Kidney (tissue), 14 donors: Measurements from ENCODE around the gene DDX4. TPM values are rescaled to one million over a fixed set of nuclear protein-coding genes. Genes with fewer than 3 reads are reported as not detected.
A peak's percentile ranks its signal among the peaks of the same experiment; 100 is the strongest.

Experiments used
- DNase-seq, 5 donors: peaks; one replicate each; pipeline ENCODE4 v3.0.0-alpha.2; 2013 to 2020
- FAIRE-seq: peaks from 2 replicates; lab custom pipeline; 2012; peaks lifted over from hg19 to GRCh38; lab: Jason Lieb, UNC
- H3K27ac ChIP-seq, 2 donors: one replicate each; pipeline ENCODE4 v1.7.0; 2013; ENCODE audit warnings: low read depth in 2 of 2, low read length in 2 of 2, inconsistent platforms in 1 of 2
- H3K27me3 ChIP-seq: one replicate; pipeline ENCODE4 v1.7.1; 2013; ENCODE audit warnings: low read length, inconsistent platforms; ENCODE audit not compliant: control insufficient read depth, insufficient read depth
- H3K36me3 ChIP-seq, 3 donors: one replicate each; pipeline versions ENCODE4 v1.7.0 to v1.7.1; 2013; ENCODE audit warnings: low read length in 3 of 3, control low read depth in 1 of 3, inconsistent platforms in 1 of 3; ENCODE audit not compliant: insufficient read depth in 3 of 3, control insufficient read depth in 2 of 3
- H3K4me1 ChIP-seq, 3 donors: one replicate each; pipeline versions ENCODE4 v1.7.0 to v1.7.1; 2013; ENCODE audit warnings: low read length in 3 of 3, inconsistent platforms in 1 of 3, low read depth in 1 of 3; ENCODE audit not compliant: control insufficient read depth in 2 of 3, insufficient read depth in 2 of 3
- H3K4me3 ChIP-seq, 3 donors: one replicate each; pipeline versions ENCODE4 v1.7.0 to v1.8.1; 2013; ENCODE audit warnings: low read length in 3 of 3, control low read depth in 1 of 3, inconsistent platforms in 1 of 3
- H3K9ac ChIP-seq, 3 donors: one replicate each; pipeline versions ENCODE4 v1.7.0 to v1.7.1; 2013; ENCODE audit warnings: low read length in 3 of 3, control low read depth in 1 of 3, inconsistent platforms in 1 of 3
- H3K9me3 ChIP-seq, 3 donors: one replicate each; pipeline versions ENCODE4 v1.7.0 to v1.7.1; 2013; ENCODE audit warnings: low read length in 3 of 3, control low read depth in 1 of 3, inconsistent platforms in 1 of 3; ENCODE audit not compliant: control insufficient read depth in 2 of 3, insufficient read depth in 1 of 3
- CTCF ChIP-seq: IDR thresholded peaks from 3 replicates; pipeline ENCODE4 v1.5.1; 2012; ENCODE audit warnings: mild to moderate bottlenecking, moderate library complexity, borderline replicate concordance; ENCODE audit not compliant: insufficient read depth; ENCODE audit errors: extremely low read depth
- intact Hi-C: fragments of 100-400 bp; cut with DNase I; formaldehyde crosslinking; loops from one replicate; pipeline ENCODE4 v1.11.1; 2022
- polyA plus RNA-seq: library from polyadenylated mRNA; stranded (reverse); fragments of 350-450 nt; fragmentation: Illumina TruSeq; extraction: RNeasy Lipid Tissue Mini Kit (QIAGEN cat#74804); gene quantifications from one replicate; pipeline ENCODE4 v1.2.3, GENCODE V29; 2014; ENCODE audit warnings: low read depth, low replicate concordance; ENCODE audit not compliant: insufficient read depth
- total RNA-seq: library from RNA; stranded (reverse); fragmentation: NEBNext Ultra II Directional; extraction: Animal tissue kit (Norgen Biotek cat#: 25700); gene quantifications from one replicate; pipeline ENCODE4 v1.2.1, GENCODE V29; 2021
- donor health status: control.
- donor health status: control.
- donor health status: control.
- donor health status: control.
- donor health status: control.
- donor health status: DM: yes; HTN: yes; CAD: no.
- donor health status: Normal renal cell carcinoma (clear cell type).

DDX4 gene
- total and polyA plus RNA-seq, 2 donors from 2014 or later: not detected

GRCh38 chr5:55821731-55822512, 84.1 kb downstream of the DDX4 start:
- no peak for TF ChIP-seq CTCF
- peak; percentile 30 to 80 (median 54) for DNase-seq
- no peaks in the 10 kb centered on the region for H3K9me3 ChIP-seq
- peak overlapping the region in 1 of 3 donors; percentile 19 for H3K4me3 ChIP-seq
- peaks cover 0 to 2% (median 0%) of the 10 kb centered on the region in 3 donors for H3K4me1 ChIP-seq
- intact Hi-C loops: no loop called here
- no peaks in the 10 kb centered on the region for H3K36me3 ChIP-seq
- no peak for FAIRE-seq
- H3K27me3 ChIP-seq: no peaks in the 10 kb centered on the region
- no peak overlapping the region for H3K9ac ChIP-seq
- no peak overlapping the region for H3K27ac ChIP-seq

- Histone ChIP-seq H3K27me3 (no peaks in the 10 kb centered on the region), H3K9me3 (no peaks in the 10 kb centered on the region), H3K4me3 (no peak overlapping the region), H3K9ac (no peak overlapping the region), H3K36me3 (no peaks in the 10 kb centered on the region), H3K27ac (no peak overlapping the region), H3K4me1 (peaks cover 0 to 2% (median 0%) of the 10 kb centered on the region in 3 donors)
- intact Hi-C loops: no loop called here
- no peak for DNase-seq
- FAIRE-seq: no peak
- TF ChIP-seq CTCF: no peak
These were observed 85.4 kb downstream of the DDX4 start for GRCh38 chr5:55823151-55823796.

GRCh38 chr5:55829956-55830355, 92.1 kb downstream of the DDX4 start:
- intact Hi-C loops: no loop called here
- H3K36me3 ChIP-seq: no peaks in the 10 kb centered on the region
- no peak overlapping the region for H3K27ac ChIP-seq
- no peaks in the 10 kb centered on the region for H3K27me3 ChIP-seq
- no peak for TF ChIP-seq CTCF
- H3K4me1 ChIP-seq: no peaks in the 10 kb centered on the region
- DNase-seq (no peak), FAIRE-seq (no peak)
- H3K4me3 ChIP-seq: no peak overlapping the region
- no peaks in the 10 kb centered on the region for H3K9me3 ChIP-seq
- no peak overlapping the region for H3K9ac ChIP-seq
